Right lobe of liver (tissue), 4 donors: ENCODE data around the gene TNFAIP8L3.

Experiments used
- POLR2A ChIP-seq: fragments of 450-650 bp; IDR thresholded peaks from one replicate; pipeline ENCODE4 v1.6.1; 2017; ENCODE audit warnings: antibody characterized with exemption, mild to moderate bottlenecking
- TF ChIP-seq, protein P1 (sequence below), 4 donors: fragments of 200-600 bp in 3 of 4; fragments of 450-650 bp in 1 of 4; IDR thresholded peaks; one replicate each; pipeline versions ENCODE4 v1.5.1 to v1.8.0; 2016 to 2022; ENCODE audit warnings: antibody characterized with exemption in 4 of 4, mild to moderate bottlenecking in 2 of 4
- donor health status: DM: no; HTN: no; CAD: no.
- donor health status: DM: no; HTN: no; CAD: no.
- donor health status: DM: no; HTN: yes; CAD: no.

DNA sequence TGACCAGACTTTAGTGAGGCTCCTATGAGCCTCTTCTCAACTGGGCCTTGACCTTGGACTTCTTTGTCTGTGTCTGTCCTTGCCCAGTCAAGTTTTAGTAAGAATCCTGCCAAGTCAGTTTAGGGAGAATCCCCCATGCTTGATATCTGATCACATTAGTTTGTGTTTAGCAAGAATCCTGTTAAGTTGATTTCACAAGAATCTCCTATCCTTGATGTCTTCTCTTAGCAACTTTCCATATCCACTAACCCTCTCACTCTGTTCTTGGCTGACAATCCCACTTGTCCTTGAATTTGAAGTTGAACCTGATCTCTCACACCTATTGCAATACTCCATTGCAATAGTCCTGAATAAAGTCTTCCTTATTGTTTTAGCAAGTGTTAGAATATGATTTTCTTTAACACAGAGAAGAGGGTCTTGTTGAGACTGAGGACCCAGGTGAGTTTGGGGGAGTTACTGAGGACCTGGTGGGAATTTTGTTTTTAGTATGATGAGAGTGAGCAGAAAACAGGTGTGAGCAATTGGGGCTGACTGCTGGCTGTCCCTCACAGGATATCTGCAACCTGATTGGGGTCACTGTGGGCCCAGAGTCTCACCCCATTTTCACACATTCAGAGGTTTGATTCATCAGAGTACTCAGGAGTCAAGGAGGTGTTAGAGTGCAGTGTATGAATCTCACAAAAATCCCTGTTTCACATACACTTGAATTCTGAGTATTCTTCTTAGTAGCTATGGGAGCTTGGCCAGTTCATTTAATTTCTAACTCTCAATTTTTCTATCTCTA is 39.9 kb upstream of the TNFAIP8L3 start:
- TF ChIP-seq, protein P1, sequence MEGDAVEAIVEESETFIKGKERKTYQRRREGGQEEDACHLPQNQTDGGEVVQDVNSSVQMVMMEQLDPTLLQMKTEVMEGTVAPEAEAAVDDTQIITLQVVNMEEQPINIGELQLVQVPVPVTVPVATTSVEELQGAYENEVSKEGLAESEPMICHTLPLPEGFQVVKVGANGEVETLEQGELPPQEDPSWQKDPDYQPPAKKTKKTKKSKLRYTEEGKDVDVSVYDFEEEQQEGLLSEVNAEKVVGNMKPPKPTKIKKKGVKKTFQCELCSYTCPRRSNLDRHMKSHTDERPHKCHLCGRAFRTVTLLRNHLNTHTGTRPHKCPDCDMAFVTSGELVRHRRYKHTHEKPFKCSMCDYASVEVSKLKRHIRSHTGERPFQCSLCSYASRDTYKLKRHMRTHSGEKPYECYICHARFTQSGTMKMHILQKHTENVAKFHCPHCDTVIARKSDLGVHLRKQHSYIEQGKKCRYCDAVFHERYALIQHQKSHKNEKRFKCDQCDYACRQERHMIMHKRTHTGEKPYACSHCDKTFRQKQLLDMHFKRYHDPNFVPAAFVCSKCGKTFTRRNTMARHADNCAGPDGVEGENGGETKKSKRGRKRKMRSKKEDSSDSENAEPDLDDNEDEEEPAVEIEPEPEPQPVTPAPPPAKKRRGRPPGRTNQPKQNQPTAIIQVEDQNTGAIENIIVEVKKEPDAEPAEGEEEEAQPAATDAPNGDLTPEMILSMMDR (IDR thresholded peaks at IDR 0.05): no peak
- TF ChIP-seq POLR2A: no peak
